B cell (primary cell): ENCODE data around the gene KRTCAP2. TPM values are rescaled to one million over a fixed set of nuclear protein-coding genes. Genes with fewer than 3 reads are reported as not detected.
A peak's percentile ranks its signal among the peaks of the same experiment; 100 is the strongest.

Experiments
- ATAC-seq: fragments of 200-7000 bp; cut with Tn5 transposase; one replicate; pipeline ENCODE4 v1.10.0; 2021; ENCODE audit warnings: low read depth, mild to moderate bottlenecking, moderate number of reproducible peaks, moderate library complexity
- CTCF ChIA-PET: fragments of 350-600 bp; sonication (Branson Sonifier 250); formaldehyde crosslinking; loops from one replicate; lab custom pipeline; 2021; ENCODE audit warnings: antibody characterized with exemption, inconsistent platforms; lab: Charles Lee
- POLR2A ChIA-PET: fragments of 350-600 bp; sonication (Branson Sonifier 250); formaldehyde crosslinking; loops from one replicate; lab custom pipeline; 2021; ENCODE audit warnings: antibody characterized with exemption; lab: Charles Lee
- DNase-seq: peaks from one replicate; pipeline ENCODE4 v3.0.0; 2013
- H2AFZ ChIP-seq: 2 replicates; pipeline ENCODE4 v1.6.1; 2012; ENCODE audit warnings: mild to moderate bottlenecking, low read depth, low read length; ENCODE audit not compliant: insufficient read depth, poor library complexity, severe bottlenecking
- H3K27ac ChIP-seq, 2 donors: 1 replicate in 1 of 2; 2 replicates in 1 of 2; pipeline ENCODE4 v1.5.1; 2012 to 2013; ENCODE audit warnings: low read length in 2 of 2, mild to moderate bottlenecking in 2 of 2, moderate library complexity in 1 of 2
- H3K27me3 ChIP-seq, 4 experiments: fragments of 200-600 bp in 1 of 4; sonication (generic) in 1 of 4; replicated peaks in 1 of 4; 1 replicate in 2 of 4; 2 replicates in 2 of 4; pipeline versions ENCODE4 v1.6.1 to v1.7.0; 2013 to 2016; ENCODE audit warnings: low read length in 3 of 4, mild to moderate bottlenecking in 2 of 4, mixed read lengths in 1 of 4, moderate library complexity in 1 of 4; ENCODE audit not compliant: insufficient read depth in 4 of 4, control insufficient read depth in 3 of 4; ENCODE audit errors: control extremely low read depth in 1 of 4
- H3K36me3 ChIP-seq, 2 experiments: replicated peaks in 1 of 2; 1 replicate in 1 of 2; 2 replicates in 1 of 2; pipeline versions ENCODE4 v1.6.1 to v1.7.1; 2013; ENCODE audit warnings: low read length in 1 of 2; ENCODE audit not compliant: insufficient read depth in 2 of 2, control insufficient read depth in 1 of 2; ENCODE audit errors: control extremely low read depth in 1 of 2, extremely low read depth in 1 of 2
- H3K4me1 ChIP-seq, 2 donors: fragments of 200-600 bp in 1 of 2; sonication (generic) in 1 of 2; 1 replicate in 1 of 2; 2 replicates in 1 of 2; pipeline versions ENCODE4 v1.5.1 to v1.6.1; 2013 to 2017; ENCODE audit warnings: low read length in 2 of 2; ENCODE audit not compliant: control insufficient read depth in 2 of 2, insufficient read depth in 2 of 2
- H3K4me2 ChIP-seq: replicated peaks from 2 replicates; pipeline ENCODE3; 2012; ENCODE audit warnings: mild to moderate bottlenecking, low read depth, low read length; ENCODE audit not compliant: poor library complexity, severe bottlenecking
- H3K4me3 ChIP-seq, 5 experiments: fragments of 200-600 bp in 1 of 5; sonication (generic) in 1 of 5; 1 replicate in 3 of 5; 2 replicates in 2 of 5; pipeline versions ENCODE4 v1.5.1 to v1.7.0; 2011 to 2016; ENCODE audit warnings: low read length in 4 of 5, mild to moderate bottlenecking in 4 of 5, low read depth in 2 of 5, control low read depth in 1 of 5, moderate library complexity in 1 of 5; ENCODE audit not compliant: insufficient read depth in 1 of 5; ENCODE audit errors: control extremely low read depth in 1 of 5, extremely low read depth in 1 of 5
- H3K79me2 ChIP-seq: fragments of 200-600 bp; sonication (generic); one replicate; pipeline ENCODE4 v1.6.0; 2016; ENCODE audit warnings: low read length; ENCODE audit not compliant: control insufficient read depth, insufficient read depth
- H3K9ac ChIP-seq: fragments of 200-600 bp; sonication (generic); 2 replicates; pipeline ENCODE4 v1.6.1; 2017; ENCODE audit warnings: mild to moderate bottlenecking, low read length, moderate library complexity
- H3K9me3 ChIP-seq, 3 donors: one replicate each; pipeline versions ENCODE4 v1.6.1 to v1.7.1; 2013; ENCODE audit warnings: low read length in 2 of 3; ENCODE audit not compliant: control insufficient read depth in 2 of 3, insufficient read depth in 1 of 3; ENCODE audit errors: control extremely low read depth in 1 of 3
- H4K20me1 ChIP-seq: 2 replicates; pipeline ENCODE4 v1.6.0; 2012; ENCODE audit warnings: mild to moderate bottlenecking, low read length; ENCODE audit not compliant: insufficient read depth, control insufficient read depth, poor library complexity, severe bottlenecking
- H3K27ac Mint-ChIP-seq: one replicate; pipeline ENCODE4 v1.8.0; 2021; ENCODE audit warnings: mixed read lengths
- H3K27me3 Mint-ChIP-seq: one replicate; pipeline ENCODE4 v1.8.0; 2021; ENCODE audit warnings: mixed read lengths
- H3K4me1 Mint-ChIP-seq: one replicate; pipeline ENCODE4 v1.8.0; 2021; ENCODE audit warnings: mixed read lengths
- H3K4me3 Mint-ChIP-seq: one replicate; pipeline ENCODE4 v1.8.0; 2021; ENCODE audit warnings: mixed read lengths
- H3K9me3 Mint-ChIP-seq: one replicate; pipeline ENCODE4 v1.8.0; 2022; ENCODE audit warnings: mixed read lengths; ENCODE audit not compliant: insufficient read depth
- EZH2 ChIP-seq: IDR thresholded peaks from 2 replicates; pipeline ENCODE4 v1.6.1; 2012; ENCODE audit warnings: borderline replicate concordance, low read depth, mild to moderate bottlenecking, moderate library complexity, low read length; ENCODE audit not compliant: insufficient read depth, poor library complexity, severe bottlenecking
- WGBS: methylation state at CpG from one replicate; pipeline ENCODE4 v1.1.5; 2013; ENCODE audit warnings: missing lambda C conversion rate; ENCODE audit not compliant: insufficient coverage; 5-methylcytosine and 5-hydroxymethylcytosine counted together
- intact Hi-C: fragments of 100-400 bp; cut with micrococcal nuclease; formaldehyde crosslinking; loops from one replicate; pipeline ENCODE4 v1.10.0; 2022
- polyA plus RNA-seq: library from polyadenylated mRNA; depleted of rRNA; stranded (reverse); fragments of >200 nt; gene quantifications from 2 replicates; pipeline ENCODE4 v1.2.3, GENCODE V29; 2012
- total RNA-seq, 2 donors: library from RNA; stranded (reverse); fragments of 120-200 nt in 1 of 2; gene quantifications; 1 replicate in 1 of 2; 2 replicates in 1 of 2; pipeline versions ENCODE4 v1.2.3 to v1.2.4, GENCODE V29; 2013 to 2022
- TF ChIP-seq, protein P1 (sequence below): fragments of 200-600 bp; IDR thresholded peaks from one replicate; pipeline ENCODE4 v1.8.0; 2022; ENCODE audit warnings: antibody characterized with exemption, mild to moderate bottlenecking

KRTCAP2 gene
- total and polyA plus RNA-seq, 2 donors (not counting 1 experiment from before 2014, with no cell fraction given), result 151 to 259 TPM

DNA sequence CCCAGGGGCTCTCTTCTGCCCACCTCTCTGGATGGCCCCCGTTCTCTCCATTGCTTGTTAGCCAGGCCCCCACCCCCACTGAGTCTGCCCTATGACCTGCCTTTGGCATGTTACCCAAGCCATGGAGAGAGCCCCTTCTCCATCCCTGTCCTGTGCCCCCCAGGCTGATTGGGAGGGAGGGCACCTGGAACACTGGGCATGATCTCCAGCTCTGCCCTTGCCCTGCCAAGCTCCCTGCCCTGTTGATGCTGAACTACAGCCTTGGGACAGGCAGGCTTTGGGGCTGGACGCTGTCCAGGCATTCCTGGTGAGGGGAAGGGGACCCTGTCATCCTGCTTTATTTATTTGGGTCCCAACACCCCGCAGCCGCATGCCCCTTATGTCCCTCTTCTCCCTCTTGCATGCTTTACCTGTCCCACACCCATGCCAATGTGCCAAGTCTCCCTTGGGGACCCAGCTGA lies 11.3 kb upstream of the KRTCAP2 start:
- Mint-ChIP-seq H3K27ac (no peak overlapping the region), H3K27me3 (no peaks in the 10 kb centered on the region), H3K9me3 (no peaks in the 10 kb centered on the region), H3K4me3 (no peak overlapping the region), H3K4me1 (peaks cover 28% of the 10 kb centered on the region)
- H3K4me3 ChIP-seq, result no peak overlapping the region
- H3K27me3 ChIP-seq, result no peaks in the 10 kb centered on the region
- H2AFZ ChIP-seq, result no peak overlapping the region
- ChIA-PET POLR2A (interaction anchor here (0.6 to 1.9 kb wide), 5 partner anchors 10 to 48 kb away, joined by 3 to 11 read pairs (median 6); partner anchors contain the start of gene KRTCAP2), CTCF (interaction anchor here (1.5 to 3.2 kb wide), 5 partner anchors 10 to 100 kb away, joined by 4 to 31 read pairs (median 11); partner anchors contain the start of genes KRTCAP2, THBS3 and TRIM46)
- peaks cover 18 to 31% of the 10 kb centered on the region in 2 donors for H3K4me1 ChIP-seq
- intact Hi-C loops, result no loop called here
- H3K9ac ChIP-seq, result no peak overlapping the region
- H4K20me1 ChIP-seq, result no peaks in the 10 kb centered on the region
- TF ChIP-seq, protein P1, sequence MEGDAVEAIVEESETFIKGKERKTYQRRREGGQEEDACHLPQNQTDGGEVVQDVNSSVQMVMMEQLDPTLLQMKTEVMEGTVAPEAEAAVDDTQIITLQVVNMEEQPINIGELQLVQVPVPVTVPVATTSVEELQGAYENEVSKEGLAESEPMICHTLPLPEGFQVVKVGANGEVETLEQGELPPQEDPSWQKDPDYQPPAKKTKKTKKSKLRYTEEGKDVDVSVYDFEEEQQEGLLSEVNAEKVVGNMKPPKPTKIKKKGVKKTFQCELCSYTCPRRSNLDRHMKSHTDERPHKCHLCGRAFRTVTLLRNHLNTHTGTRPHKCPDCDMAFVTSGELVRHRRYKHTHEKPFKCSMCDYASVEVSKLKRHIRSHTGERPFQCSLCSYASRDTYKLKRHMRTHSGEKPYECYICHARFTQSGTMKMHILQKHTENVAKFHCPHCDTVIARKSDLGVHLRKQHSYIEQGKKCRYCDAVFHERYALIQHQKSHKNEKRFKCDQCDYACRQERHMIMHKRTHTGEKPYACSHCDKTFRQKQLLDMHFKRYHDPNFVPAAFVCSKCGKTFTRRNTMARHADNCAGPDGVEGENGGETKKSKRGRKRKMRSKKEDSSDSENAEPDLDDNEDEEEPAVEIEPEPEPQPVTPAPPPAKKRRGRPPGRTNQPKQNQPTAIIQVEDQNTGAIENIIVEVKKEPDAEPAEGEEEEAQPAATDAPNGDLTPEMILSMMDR, result no peak
- no peak for TF ChIP-seq EZH2
- no peaks in the 10 kb centered on the region for H3K36me3 ChIP-seq
- 95% methylated on average over 4 of the region's 4 CpGs for WGBS
- H3K27ac ChIP-seq, result no peak overlapping the region
- no peaks in the 10 kb centered on the region for H3K9me3 ChIP-seq
- DNase-seq (no peak), ATAC-seq (no peak)
- H3K79me2 ChIP-seq, result no peaks in the 10 kb centered on the region
- peak overlapping the region; percentile 59 for H3K4me2 ChIP-seq

DNA sequence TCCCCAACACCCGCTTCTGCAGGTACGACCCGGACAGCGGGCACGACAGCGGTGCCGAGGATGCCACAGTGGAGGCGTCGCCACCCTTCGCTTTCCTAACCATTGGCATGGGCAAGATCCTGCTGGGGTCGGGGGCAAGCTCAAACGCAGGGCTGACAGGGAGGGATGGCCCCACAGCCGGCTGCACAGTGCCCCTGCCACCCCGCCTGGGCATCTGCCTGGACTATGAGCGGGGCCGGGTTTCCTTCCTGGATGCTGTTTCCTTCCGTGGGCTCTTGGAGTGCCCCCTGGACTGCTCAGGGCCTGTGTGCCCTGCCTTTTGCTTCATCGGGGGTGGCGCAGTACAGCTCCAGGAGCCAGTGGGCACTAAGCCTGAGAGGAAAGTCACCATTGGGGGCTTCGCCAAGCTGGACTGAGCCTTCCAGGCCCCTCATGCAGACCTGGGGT lies 10.7 kb upstream of the KRTCAP2 start:
- H3K4me3 ChIP-seq, result no peak overlapping the region
- H2AFZ ChIP-seq, result no peak overlapping the region
- H3K36me3 ChIP-seq, result no peaks in the 10 kb centered on the region
- H3K9me3 ChIP-seq, result no peaks in the 10 kb centered on the region
- peaks cover 18 to 31% of the 10 kb centered on the region in 2 donors for H3K4me1 ChIP-seq
- Mint-ChIP-seq H3K27me3 (no peaks in the 10 kb centered on the region), H3K9me3 (no peaks in the 10 kb centered on the region), H3K4me3 (no peak overlapping the region), H3K4me1 (peaks cover 28% of the 10 kb centered on the region), H3K27ac (no peak overlapping the region)
- DNase-seq, result no peak
- CTCF ChIA-PET, result interaction anchor here (2.8 to 3.2 kb wide), 2 partner anchors 10 kb away, joined by 27 to 31 read pairs; partner anchors contain the start of genes KRTCAP2 and TRIM46
- H3K79me2 ChIP-seq, result no peaks in the 10 kb centered on the region
- intact Hi-C loops, result no loop called here
- H4K20me1 ChIP-seq, result no peaks in the 10 kb centered on the region
- H3K27me3 ChIP-seq, result no peaks in the 10 kb centered on the region
- no peak overlapping the region for H3K9ac ChIP-seq
- WGBS, result 96% methylated on average over 20 of the region's 20 CpGs
- POLR2A ChIA-PET, result no interaction called here
- ATAC-seq, result no peak
- H3K4me2 ChIP-seq, result peak overlapping the region; percentile 59
- H3K27ac ChIP-seq, result no peak overlapping the region
- TF ChIP-seq, protein P1, result no peak
- no peak for TF ChIP-seq EZH2
